Skeletal muscle cell (primary cell): Measurements from ENCODE around the gene SINHCAF.
"Not testable (repeated sequence)": the region's sequence is repeated elsewhere in the genome, so short reads cannot be mapped to it uniquely, and the experiment has no call there.

Experiments used
- DNase-seq: peaks from one replicate; pipeline ENCODE4 v3.0.0-alpha.2; 2010; ENCODE audit warnings: low read depth
- H3K4me3 ChIP-seq: 2 replicates; pipeline ENCODE4 v1.5.1; 2011; ENCODE audit warnings: low read depth, mild to moderate bottlenecking, control low read depth, low read length, moderate library complexity

The SINHCAF gene

GRCh38 chr12:31238333-31238732 is 87.6 kb downstream of the SINHCAF start:
- not testable (repeated sequence) for DNase-seq
- H3K4me3 ChIP-seq: peak overlapping the region; percentile 24

- no peak for DNase-seq
- no peak overlapping the region for H3K4me3 ChIP-seq
Observed at GRCh38 chr12:31236998-31237637, 88.8 kb downstream of the SINHCAF start.

- no peak overlapping the region for H3K4me3 ChIP-seq
- DNase-seq: no peak
Observed at GRCh38 chr12:31235868-31236395, 90.0 kb downstream of the SINHCAF start.

GRCh38 chr12:31234955-31235867 is 90.7 kb downstream of the SINHCAF start:
- DNase-seq: peak; percentile 22
- H3K4me3 ChIP-seq: no peak overlapping the region

GRCh38 chr12:31234053-31234840 is 91.7 kb downstream of the SINHCAF start:
- peak; percentile 26 for DNase-seq
- H3K4me3 ChIP-seq: no peak overlapping the region

- no peak for DNase-seq
- H3K4me3 ChIP-seq: no peak overlapping the region
Observed at GRCh38 chr12:31233061-31233730, 92.8 kb downstream of the SINHCAF start.

GRCh38 chr12:31232361-31232965 is 93.5 kb downstream of the SINHCAF start:
- no peak for DNase-seq
- H3K4me3 ChIP-seq: no peak overlapping the region

- no peak overlapping the region for H3K4me3 ChIP-seq
- DNase-seq: no peak
Observed at GRCh38 chr12:31231611-31232360, 94.2 kb downstream of the SINHCAF start.
